Occipital lobe (tissue), 2 donors: ENCODE results near the gene ITM2C. TPM values are rescaled to one million over a fixed set of nuclear protein-coding genes. Genes with fewer than 3 reads are reported as not detected.
A peak's percentile ranks its signal among the peaks of the same experiment; 100 is the strongest.

Source experiments
- DNase-seq: peaks from one replicate; lab custom pipeline; 2025; lab: John Stamatoyannopoulos, UW
- total RNA-seq: library from RNA; depleted of rRNA; stranded (reverse); fragments of >200 nt; gene quantifications from one replicate; pipeline ENCODE4 v1.2.3, GENCODE V29; 2014

ITM2C gene
- total RNA-seq, 1 donor from 2014 or later: 112 TPM

GRCh38 chr2:230891064-230891463 lies 26.3 kb downstream of the ITM2C start:
- DNase-seq: no peak

- DNase-seq: no peak
Observed at GRCh38 chr2:230891509-230891908, 26.8 kb downstream of the ITM2C start.

- DNase-seq: no peak
Observed at GRCh38 chr2:230893338-230893737, 28.6 kb downstream of the ITM2C start.

- DNase-seq: peak; percentile 41
Observed at GRCh38 chr2:230893841-230894781, 29.4 kb downstream of the ITM2C start.

- no peak for DNase-seq
Observed at GRCh38 chr2:230895536-230896345, 31.0 kb downstream of the ITM2C start.

- no peak for DNase-seq
Observed at GRCh38 chr2:230896346-230897115, 31.8 kb downstream of the ITM2C start.

GRCh38 chr2:230898016-230898712 lies 33.4 kb downstream of the ITM2C start:
- DNase-seq: no peak

- no peak for DNase-seq
Observed at GRCh38 chr2:230898713-230899091, 34.0 kb downstream of the ITM2C start.

GRCh38 chr2:230899287-230899686 lies 34.5 kb downstream of the ITM2C start:
- DNase-seq: peak; percentile 34

GRCh38 chr2:230899786-230900185 lies 35.0 kb downstream of the ITM2C start:
- DNase-seq: no peak

- no peak for DNase-seq
Observed at GRCh38 chr2:230900336-230900995, 35.7 kb downstream of the ITM2C start.

- DNase-seq: no peak
Observed at GRCh38 chr2:230901006-230901405, 36.3 kb downstream of the ITM2C start.

- DNase-seq: no peak
Observed at GRCh38 chr2:230902180-230902899, 37.6 kb downstream of the ITM2C start.

- DNase-seq: no peak
Observed at GRCh38 chr2:230903231-230904150, 38.7 kb downstream of the ITM2C start.

- no peak for DNase-seq
Observed at GRCh38 chr2:230904856-230905447, 40.2 kb downstream of the ITM2C start.

GRCh38 chr2:230905448-230906421 lies 41.0 kb downstream of the ITM2C start:
- DNase-seq: no peak
